ENCODE measurements around the gene CEP76.
A peak's percentile ranks its signal among the peaks of the same experiment; 100 is the strongest.

Gene CEP76

DNA sequence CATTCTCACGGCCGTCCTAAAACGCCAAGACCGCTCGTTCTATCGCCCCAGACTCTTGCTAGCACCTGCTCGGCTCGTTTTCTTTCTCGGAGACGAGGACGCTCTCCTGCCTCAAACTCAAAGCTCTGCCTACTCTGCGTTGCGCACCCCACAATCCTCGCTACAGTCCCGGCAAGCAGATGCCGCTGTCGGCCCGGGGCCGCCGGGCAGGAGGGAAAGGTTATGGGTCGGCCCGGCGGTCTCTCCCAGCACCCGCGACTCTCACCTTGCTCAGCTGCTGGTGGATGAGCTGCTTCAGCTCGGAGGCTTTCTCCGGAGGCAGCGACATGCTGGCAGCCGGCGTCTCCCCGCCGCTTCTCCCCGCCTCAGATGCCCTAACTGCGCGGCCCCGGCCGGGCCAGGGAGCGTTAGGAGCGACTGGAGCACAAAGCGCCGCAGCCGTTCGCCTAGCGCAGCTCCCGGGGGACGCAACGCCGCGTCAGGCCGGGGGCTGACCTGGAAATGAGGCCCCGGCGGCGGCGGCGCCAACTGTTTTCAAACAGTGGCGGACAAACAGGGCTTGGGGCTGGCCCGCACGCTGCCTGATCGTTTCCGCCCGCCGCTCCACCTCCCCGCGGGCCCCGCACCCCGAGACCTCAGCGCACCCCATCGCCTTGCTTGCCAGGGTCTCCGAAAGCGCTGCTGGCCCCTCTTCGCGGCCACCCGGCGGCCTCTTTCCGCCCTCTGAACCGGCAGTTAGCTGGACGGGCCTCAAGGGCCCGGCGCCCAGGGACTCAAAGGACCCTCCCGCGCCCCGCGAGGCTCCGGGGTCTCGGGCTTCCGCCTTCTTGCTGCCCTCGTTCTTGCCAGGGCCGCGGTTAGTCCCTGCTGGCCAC is at the start of gene CEP76, which contains the start of gene PSMG2:
TSS of gene CEP76 (minus strand) at position 503 of the 875 bp plus-strand sequence. CDS start at position 328, 175 bp downstream.
TSS of gene PSMG2 (plus strand) at position 822 of the 875 bp plus-strand sequence. CDS start 66 bp downstream, outside the sequence.
- peak; percentile 86 for DNase-seq (ENCODE audit: low spot score)

- DNase-seq (ENCODE audit: low spot score), result no peak
Measured at GRCh38 chr18:12751891-12752290, 49.4 kb upstream of the CEP76 start.

- DNase-seq (ENCODE audit: low spot score), result no peak
Measured at GRCh38 chr18:12751503-12751884, 49.0 kb upstream of the CEP76 start.

DNA sequence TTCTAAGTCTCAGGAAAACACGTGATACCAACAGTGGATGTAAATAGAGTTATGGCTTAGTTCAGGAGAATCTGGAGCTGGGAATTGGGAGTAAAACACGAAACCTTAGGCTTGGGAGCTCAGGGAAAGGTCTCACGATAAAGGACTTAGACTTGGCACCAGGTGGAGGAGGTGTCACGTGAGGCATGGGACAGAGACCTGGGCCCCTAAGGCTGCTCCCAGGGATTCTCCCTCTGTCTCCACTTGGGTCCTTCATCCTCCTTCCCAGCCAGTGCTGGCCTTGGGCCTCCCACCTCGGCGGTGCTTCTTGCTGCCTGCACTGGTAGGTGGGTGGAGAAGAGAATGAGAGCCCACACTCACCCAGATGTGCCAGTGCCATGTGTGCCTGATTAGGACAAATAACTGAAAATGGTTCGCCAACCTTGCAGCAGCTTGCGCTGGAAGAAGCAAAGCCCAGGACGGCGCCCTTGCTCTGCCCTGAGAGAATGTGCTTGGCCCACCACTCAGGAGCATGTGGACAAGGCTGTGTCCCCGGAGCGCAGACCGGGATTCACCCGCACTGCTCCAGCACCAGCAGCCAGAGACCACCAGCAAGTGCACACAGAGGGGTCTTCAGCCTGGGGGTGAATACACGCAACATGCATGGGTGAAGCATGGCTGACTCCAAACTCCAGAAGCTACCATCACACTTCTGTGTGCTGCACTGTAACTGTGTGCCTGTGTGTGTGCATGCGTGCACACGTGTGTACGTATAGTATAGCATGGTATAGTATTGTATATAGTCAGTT is 48.4 kb upstream of the CEP76 start:
- no peak for DNase-seq (ENCODE audit: low spot score)

- DNase-seq (ENCODE audit: low spot score), result no peak
Measured at GRCh38 chr18:12750076-12750714, 47.7 kb upstream of the CEP76 start.

DNA sequence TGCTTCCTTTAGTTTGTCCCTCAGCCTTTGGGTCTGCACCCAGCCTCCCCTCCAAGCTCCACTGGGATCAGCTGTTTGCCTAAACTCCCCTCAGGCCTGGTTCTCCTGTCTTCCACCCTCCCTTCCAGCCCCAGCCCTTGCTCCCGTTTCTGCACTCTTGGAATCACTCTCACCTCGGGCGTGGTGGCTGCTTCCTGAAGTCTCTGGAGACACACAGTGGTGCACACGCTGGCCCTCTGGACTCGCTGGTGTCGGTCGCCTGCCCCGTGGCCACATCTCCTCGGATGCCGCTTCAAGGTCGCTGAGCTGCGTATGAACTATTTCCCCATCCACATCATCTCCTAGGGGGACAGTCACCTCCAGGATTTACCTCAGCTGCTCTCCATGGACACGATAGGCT is 46.6 kb upstream of the CEP76 start:
- DNase-seq (ENCODE audit: low spot score), result no peak

- no peak for DNase-seq (ENCODE audit: low spot score)
Measured at GRCh38 chr18:12748671-12749070, 46.1 kb upstream of the CEP76 start.

DNA sequence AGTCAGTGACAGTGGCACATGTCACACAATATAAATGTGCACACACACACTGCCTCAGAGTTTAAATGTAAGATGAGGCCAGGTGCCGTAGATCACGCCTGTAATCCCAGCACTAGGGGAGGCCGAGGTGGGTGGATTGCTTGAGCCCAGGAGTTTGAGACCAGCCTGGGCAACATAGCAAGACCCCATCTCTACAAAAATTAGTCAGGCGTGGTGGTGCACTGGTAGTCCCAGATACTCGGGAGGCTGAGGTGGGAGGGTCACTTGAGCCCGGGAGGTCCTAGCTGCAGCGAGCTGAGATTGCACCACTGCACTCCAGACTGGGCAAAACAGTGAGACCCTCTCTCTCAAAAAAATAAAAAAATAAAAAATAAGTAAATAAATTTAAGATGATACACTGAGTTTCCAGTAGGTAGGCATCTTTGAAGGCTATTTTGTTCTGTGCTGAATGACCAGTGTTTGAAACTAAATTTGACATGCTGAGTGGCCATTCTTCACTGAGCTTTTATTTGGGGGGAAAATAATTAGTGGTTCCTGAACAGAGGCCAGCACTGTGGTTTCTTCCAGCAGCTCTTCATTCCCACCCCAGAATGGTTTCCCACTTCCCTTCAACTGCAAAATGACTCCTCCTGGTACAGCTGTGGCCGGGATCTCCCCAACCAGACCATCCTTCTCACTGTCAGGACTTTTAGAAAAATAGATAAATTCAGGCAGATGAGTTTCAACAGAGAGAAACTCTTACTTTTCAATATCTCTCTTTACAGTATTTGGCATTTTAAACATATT is 45.2 kb upstream of the CEP76 start:
- no peak for DNase-seq (ENCODE audit: low spot score)

DNA sequence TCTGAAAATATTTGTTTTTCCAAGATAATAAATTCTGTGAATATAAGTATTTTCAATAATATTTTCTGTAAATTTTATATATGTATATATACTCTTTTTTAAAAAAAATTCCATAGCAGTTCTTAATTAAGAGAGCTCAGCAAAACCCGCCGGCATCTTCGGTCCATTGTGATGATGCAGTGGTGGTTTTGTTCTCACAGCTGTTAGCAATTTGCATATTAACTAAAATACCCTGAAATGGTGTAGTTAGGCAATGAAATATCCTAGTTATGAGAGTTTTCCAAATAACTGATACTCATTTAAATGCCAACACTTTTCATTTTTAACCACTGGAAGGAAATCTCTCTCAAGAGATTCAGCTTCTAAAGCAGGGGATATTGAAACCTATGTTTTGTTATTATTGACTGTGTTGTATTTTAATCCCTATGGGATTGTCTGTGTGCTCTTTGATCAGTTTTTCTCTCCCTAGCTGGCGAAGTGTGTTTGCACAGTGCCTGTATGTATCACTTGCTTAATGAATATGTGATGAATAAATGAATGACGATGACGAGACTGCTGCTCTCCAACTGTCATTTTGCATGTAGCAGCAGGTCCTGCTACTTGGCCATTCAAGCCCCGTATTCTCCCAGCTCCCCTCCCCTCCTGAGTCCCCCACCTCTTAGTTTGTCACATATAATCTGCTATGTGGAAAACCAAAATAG is 42.7 kb upstream of the CEP76 start:
- DNase-seq (ENCODE audit: low spot score), result no peak

- DNase-seq (ENCODE audit: low spot score), result no peak
Measured at GRCh38 chr18:12744103-12744502, 41.6 kb upstream of the CEP76 start.

GRCh38 chr18:12742453-12742852 is 39.9 kb upstream of the CEP76 start:
- no peak for DNase-seq (ENCODE audit: low spot score)

- no peak for DNase-seq (ENCODE audit: low spot score)
Measured at GRCh38 chr18:12741351-12741750, 38.8 kb upstream of the CEP76 start.

DNA sequence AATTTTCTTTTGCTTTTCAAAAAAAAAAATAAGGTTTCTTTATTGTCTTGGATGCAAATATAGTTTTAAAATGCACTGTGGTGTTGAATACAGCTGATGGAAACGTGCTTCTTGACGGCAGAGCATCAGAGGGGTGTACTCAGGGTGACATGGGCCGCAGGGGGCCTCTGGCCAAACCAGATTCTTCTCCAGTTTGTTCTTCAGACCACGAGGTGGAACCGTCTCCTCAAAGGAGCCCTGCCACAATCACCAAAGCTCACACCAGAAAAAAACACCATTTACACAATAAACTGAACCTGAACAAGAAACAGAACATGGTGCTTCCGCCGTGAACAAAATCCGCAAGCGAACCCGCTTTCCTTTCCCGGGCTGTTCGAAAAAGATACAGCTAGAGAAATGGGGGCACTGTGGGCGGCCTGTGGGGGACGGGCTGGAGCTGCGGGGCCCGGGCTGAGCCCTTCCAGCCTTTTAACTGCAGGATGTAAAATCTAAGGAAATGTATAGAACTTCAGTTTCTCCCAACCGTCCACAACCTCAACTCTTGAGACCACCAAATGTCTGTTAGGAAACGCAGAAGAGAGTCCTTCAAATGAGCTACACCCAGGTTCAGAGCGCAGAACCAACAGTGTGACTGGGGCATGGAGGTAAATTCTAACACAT is 34.9 kb upstream of the CEP76 start:
- DNase-seq (ENCODE audit: low spot score), result no peak

DNA sequence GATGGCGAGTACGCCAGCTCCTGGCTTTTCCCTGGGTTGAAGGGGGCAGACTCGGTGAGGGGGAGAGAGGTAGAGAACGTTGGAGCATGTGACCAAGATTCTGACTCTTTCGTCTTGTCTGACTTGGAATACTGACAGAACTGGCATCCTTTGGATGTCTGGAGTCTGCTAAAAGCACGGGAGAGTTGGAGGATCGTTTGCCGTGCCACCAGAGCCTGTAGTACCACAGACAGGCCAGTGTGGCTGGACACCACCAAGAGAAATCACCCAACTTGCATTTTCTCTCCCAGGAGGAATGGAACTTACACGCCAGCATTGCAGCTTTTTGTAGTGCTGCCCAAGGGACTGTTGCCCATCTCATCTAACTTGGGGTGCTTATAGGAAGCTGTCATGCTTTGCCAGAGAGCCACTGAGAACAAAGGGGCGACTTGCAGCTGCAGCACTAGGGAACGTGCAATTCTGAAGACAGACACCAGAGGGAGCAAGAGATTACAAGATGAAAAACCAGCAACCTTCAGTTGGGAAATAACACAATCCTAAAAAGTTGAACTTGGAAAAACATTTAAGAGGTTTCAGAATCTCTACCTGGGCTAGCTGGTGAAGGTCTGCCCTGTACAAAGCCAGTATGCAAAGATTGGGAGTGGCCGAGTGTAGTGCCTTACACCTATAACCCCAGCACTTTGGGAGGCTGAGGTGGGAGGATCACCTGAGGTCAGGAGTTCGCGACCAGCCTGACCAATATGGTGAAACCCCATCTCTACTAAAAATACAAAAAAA is 24.4 kb upstream of the CEP76 start:
- DNase-seq (ENCODE audit: low spot score), result peak; percentile 81

- DNase-seq (ENCODE audit: low spot score), result no peak
Measured at GRCh38 chr18:12726331-12726730, 23.8 kb upstream of the CEP76 start.

DNA sequence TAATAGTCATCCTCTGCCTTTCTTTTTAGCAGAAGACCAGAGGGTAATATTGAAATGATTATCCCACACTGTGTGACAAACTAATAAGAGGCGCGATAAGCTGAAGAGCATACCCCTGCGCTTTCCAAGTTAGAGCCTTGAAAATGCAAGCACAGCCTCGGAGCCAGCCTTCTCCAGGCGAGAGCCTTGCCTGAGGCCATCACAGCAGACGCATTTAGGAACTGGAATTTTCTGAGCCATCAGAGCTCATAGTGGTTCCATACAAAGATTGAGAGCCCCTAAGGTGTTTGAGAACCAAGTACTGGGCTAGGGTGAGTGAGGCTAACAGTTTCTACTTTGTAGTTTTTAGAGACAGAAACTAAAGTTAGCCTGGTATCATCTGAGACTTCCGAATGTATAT is 20.2 kb upstream of the CEP76 start:
- DNase-seq (ENCODE audit: low spot score), result no peak

- DNase-seq (ENCODE audit: low spot score), result no peak
Measured at GRCh38 chr18:12721495-12722275, 19.2 kb upstream of the CEP76 start.

- no peak for DNase-seq (ENCODE audit: low spot score)
Measured at GRCh38 chr18:12711446-12711845, 8.9 kb upstream of the CEP76 start.

DNA sequence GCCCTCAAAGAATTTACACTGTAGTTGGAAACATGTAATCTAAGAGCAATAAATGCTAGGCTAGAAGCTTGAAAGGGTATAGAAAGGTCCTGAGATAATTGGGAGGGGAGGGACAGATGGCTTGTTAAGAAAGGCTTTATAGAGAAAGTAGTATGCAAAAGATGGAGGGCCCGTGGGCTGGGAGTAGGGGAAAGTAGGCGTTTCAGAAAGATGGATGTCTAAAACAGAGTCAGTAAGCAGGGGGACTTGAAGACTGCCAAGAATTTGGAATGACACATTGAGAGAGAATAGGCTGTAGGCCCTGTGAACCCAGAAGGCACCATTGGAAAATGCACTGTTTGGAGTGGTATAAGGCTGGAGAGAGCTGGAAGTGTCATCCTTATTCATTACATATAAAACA is 1.1 kb upstream of the CEP76 start:
- DNase-seq (ENCODE audit: low spot score), result peak; percentile 33
